Choroid plexus epithelial cell (primary cell): ENCODE data around the gene PTGES2.
"Not testable (repeated sequence)": the region's sequence is repeated elsewhere in the genome, so short reads cannot be mapped to it uniquely, and the experiment has no call there.

Source experiments
- DNase-seq: peaks from one replicate; pipeline ENCODE4 v3.0.0-alpha.2; 2010; ENCODE audit warnings: low read depth
- H3K4me3 ChIP-seq: 2 replicates; pipeline ENCODE4 v1.5.1; 2011; ENCODE audit warnings: low read depth, mild to moderate bottlenecking, control low read depth, low read length, moderate library complexity
- CTCF ChIP-seq: conservative IDR thresholded peaks from 2 replicates; pipeline ENCODE4 v1.5.1; 2011; ENCODE audit warnings: low read depth, mild to moderate bottlenecking, control low read depth, inconsistent platforms, low read length, moderate library complexity

PTGES2 gene

GRCh38 chr9:128078504-128079434 is 48.8 kb downstream of the PTGES2 start:
- TF ChIP-seq CTCF = no peak
- H3K4me3 ChIP-seq = no peak overlapping the region
- DNase-seq = peak; percentile 75

DNA sequence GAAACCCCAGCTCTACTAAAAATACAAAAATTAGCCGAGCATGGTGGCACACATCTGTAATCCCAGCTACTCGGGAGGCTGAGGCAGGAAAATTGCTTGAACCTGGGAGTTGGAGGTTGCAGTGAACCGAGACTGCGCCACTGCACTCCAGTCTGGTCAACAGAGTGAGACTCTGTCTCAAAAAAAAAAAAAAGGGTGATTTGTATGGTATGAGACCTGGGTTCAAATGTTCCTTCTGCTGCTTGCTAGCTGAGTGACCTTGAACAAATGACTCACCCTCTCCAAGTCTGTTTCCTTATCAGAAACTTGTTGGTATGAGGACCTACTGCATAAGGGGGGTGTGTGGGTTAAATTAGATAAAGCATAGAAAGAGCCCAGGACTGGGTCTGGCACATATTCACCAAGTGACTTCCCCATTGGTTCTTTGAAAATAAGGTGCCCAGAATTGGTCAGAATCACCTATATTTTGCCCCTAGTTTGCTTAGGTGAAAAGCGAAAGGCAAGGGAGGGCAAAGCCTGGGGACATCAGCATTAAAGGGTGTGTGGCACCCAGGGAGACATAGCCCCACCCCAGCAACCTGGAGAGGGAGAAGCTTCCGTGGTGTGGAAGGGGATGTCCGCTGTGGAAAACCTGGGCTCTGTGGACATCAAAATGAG is 49.6 kb downstream of the PTGES2 start:
- H3K4me3 ChIP-seq = no peak overlapping the region
- TF ChIP-seq CTCF = no peak
- no peak for DNase-seq

GRCh38 chr9:128073253-128073886 is 54.2 kb downstream of the PTGES2 start:
- no peak for TF ChIP-seq CTCF
- H3K4me3 ChIP-seq = no peak overlapping the region
- peak; percentile 49 for DNase-seq

GRCh38 chr9:128072144-128073021 is 55.1 kb downstream of the PTGES2 start:
- no peak overlapping the region for H3K4me3 ChIP-seq
- TF ChIP-seq CTCF = no peak
- peak; percentile 80 for DNase-seq

GRCh38 chr9:128071475-128071874 is 56.1 kb downstream of the PTGES2 start:
- not testable (repeated sequence) for H3K4me3 ChIP-seq, DNase-seq

DNA sequence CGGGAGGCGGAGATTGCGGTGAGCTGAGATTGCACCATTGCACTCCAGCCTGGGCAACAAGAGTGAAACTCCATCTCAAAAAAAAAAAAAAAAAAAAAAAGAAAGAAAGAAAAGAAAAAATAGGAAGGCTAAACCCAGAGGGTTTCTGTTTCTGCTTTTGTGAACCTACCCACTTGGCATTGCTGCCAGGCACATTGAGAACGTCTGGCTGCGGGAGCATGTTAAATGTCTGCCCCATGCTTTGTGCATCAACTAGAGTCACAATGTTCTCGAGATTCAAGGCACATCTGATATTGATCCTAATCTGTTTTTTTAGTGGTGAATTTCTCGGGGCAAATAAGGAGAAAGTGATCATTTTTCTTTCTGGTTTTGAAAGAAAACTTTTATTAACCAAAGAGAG is 56.7 kb downstream of the PTGES2 start:
- H3K4me3 ChIP-seq = no peak overlapping the region
- TF ChIP-seq CTCF = no peak
- DNase-seq = no peak
